HG02884 (cell line): ENCODE measurements around the gene LRRC3.

Source experiments
- ATAC-seq: cut with Tn5 transposase; IDR thresholded peaks from one replicate; pipeline ENCODE4 v1.9.1; 2021; ENCODE audit warnings: mild to moderate bottlenecking, moderate library complexity; ENCODE audit not compliant: unreplicated experiment

The LRRC3 gene

GRCh38 chr21:44509539-44509938 is 54.2 kb downstream of the LRRC3 start:
- ATAC-seq = no peak

GRCh38 chr21:44510109-44510507 is 54.8 kb downstream of the LRRC3 start:
- ATAC-seq = no peak

GRCh38 chr21:44510508-44511218 is 55.4 kb downstream of the LRRC3 start:
- ATAC-seq = no peak

GRCh38 chr21:44511219-44511937 is 56.1 kb downstream of the LRRC3 start:
- no peak for ATAC-seq
